Panc1 (cell line): ENCODE results near the gene FOXO1. TPM values are rescaled to one million over a fixed set of nuclear protein-coding genes. Genes with fewer than 3 reads are reported as not detected.

Experiments used
- ATAC-seq: fragments of 200-7000 bp; cut with Tn5 transposase; 2 replicates; pipeline ENCODE4 v1.9.1; 2020; ENCODE audit warnings: mild to moderate bottlenecking, moderate library complexity
- BruUV-seq: library from RNA; stranded (reverse); fragments of 400-500 nt; replicated peaks from 2 replicates; lab custom pipeline; 2021; lab: Mats Ljungman, UMichigan
- CTCF ChIA-PET: fragments of 300-600 bp; sonication (Branson Sonifier 250); formaldehyde crosslinking; loops from one replicate; lab custom pipeline; 2022; ENCODE audit warnings: antibody characterized with exemption; lab: Charles Lee
- POLR2A ChIA-PET: fragments of 300-600 bp; sonication (Branson Sonifier 250); formaldehyde crosslinking; loops from one replicate; lab custom pipeline; 2022; ENCODE audit warnings: antibody characterized with exemption; lab: Charles Lee
- DNase-seq: peaks from one replicate; pipeline ENCODE4 v3.0.0-alpha.2; 2010; ENCODE audit warnings: low read depth, low spot score
- H3K27ac ChIP-seq: 2 replicates; pipeline ENCODE4 v1.5.1; 2011; ENCODE audit warnings: mild to moderate bottlenecking, low read length, inconsistent platforms
- H3K27me3 ChIP-seq: fragments of 200-500 bp; sonication (Bioruptor generic); 2 replicates; pipeline ENCODE4 v1.6.0; 2014; ENCODE audit warnings: low read length, inconsistent platforms; ENCODE audit not compliant: control insufficient read depth, insufficient read depth
- H3K36me3 ChIP-seq: fragments of 200-500 bp; sonication (Bioruptor generic); 2 replicates; pipeline ENCODE4 v1.5.1; 2014; ENCODE audit warnings: inconsistent platforms, mild to moderate bottlenecking, low read length, moderate library complexity; ENCODE audit not compliant: control insufficient read depth, insufficient read depth
- H3K4me1 ChIP-seq: 2 replicates; pipeline ENCODE4 v1.5.1; 2011; ENCODE audit warnings: inconsistent platforms, mild to moderate bottlenecking, low read length, moderate library complexity; ENCODE audit not compliant: control insufficient read depth, insufficient read depth
- H3K4me3 ChIP-seq, 2 experiments: 2 replicates each; pipeline ENCODE4 v1.5.1; 2011 to 2012; ENCODE audit warnings: low read depth in 2 of 2, low read length in 2 of 2, mild to moderate bottlenecking in 2 of 2, inconsistent platforms in 1 of 2, moderate library complexity in 1 of 2
- H3K9me3 ChIP-seq: fragments of 200-500 bp; sonication (Bioruptor generic); 2 replicates; pipeline ENCODE4 v1.5.1; 2014; ENCODE audit warnings: low read depth, mild to moderate bottlenecking, inconsistent platforms, low read length, moderate library complexity; ENCODE audit not compliant: control insufficient read depth, insufficient read depth
- POLR2AphosphoS5 ChIP-seq: IDR thresholded peaks from 2 replicates; pipeline ENCODE4 v1.6.1; 2012; ENCODE audit warnings: mild to moderate bottlenecking, low read depth, low read length, moderate library complexity
- REST ChIP-seq, 2 experiments: IDR thresholded peaks; 2 replicates each; pipeline ENCODE4 v1.6.1; 2011 to 2012; ENCODE audit warnings: low read depth in 2 of 2, control low read depth in 1 of 2, low read length in 1 of 2, mild to moderate bottlenecking in 1 of 2, moderate library complexity in 1 of 2; ENCODE audit not compliant: insufficient read depth in 1 of 2
- SIN3A ChIP-seq: IDR thresholded peaks from 2 replicates; pipeline ENCODE4 v1.6.1; 2012; ENCODE audit warnings: low read depth, mild to moderate bottlenecking, low read length, moderate library complexity, borderline replicate concordance; ENCODE audit not compliant: insufficient read depth
- TCF7L2 ChIP-seq: IDR thresholded peaks from 2 replicates; pipeline ENCODE4 v1.6.1; 2011; ENCODE audit warnings: mild to moderate bottlenecking, low read depth, low read length, inconsistent platforms
- in situ Hi-C: cut with HindIII; loops from 2 replicates; pipeline ENCODE4 v1.10.0; 2016; ENCODE audit warnings: low sequenced_read_pairs, low pct_unique_long_range_greater_than_20kb
- intact Hi-C: fragments of 100-400 bp; cut with micrococcal nuclease; formaldehyde crosslinking; loops from one replicate; pipeline ENCODE4 v1.10.0; 2022; ENCODE audit not compliant: unreplicated experiment
- total RNA-seq: library from RNA; stranded (reverse); gene quantifications from one replicate; pipeline ENCODE4 v1.2.1, GENCODE V29; 2021; ENCODE audit not compliant: unreplicated experiment
- TF ChIP-seq, protein P1 (sequence below): fragments of 450-650 bp; IDR thresholded peaks from 2 replicates; pipeline ENCODE4 v1.5.1; 2017; ENCODE audit warnings: mild to moderate bottlenecking

Gene FOXO1
- total RNA-seq, 1 experiment from 2014 or later = 2.1 TPM

DNA sequence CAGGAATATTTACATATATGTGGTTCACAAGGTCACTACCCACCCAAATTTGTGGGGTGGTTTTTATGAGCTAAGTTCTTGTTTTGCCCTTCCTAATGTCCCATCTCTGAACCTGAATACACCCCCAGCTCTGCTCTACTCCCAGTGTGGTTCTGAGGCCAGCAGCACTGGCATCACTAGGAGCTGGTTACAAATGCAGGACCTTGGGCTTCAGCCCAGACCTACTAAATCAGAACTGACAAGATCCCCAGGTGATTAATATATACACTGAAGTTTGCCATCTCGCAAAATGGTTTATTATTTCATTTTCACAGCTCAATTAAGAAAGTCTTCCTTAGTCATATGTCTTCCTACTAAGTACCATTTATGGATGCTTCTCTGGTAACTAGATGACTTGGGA, 67.9 kb downstream of the FOXO1 start:
- H3K27me3 ChIP-seq = no peaks in the 10 kb centered on the region
- no peak overlapping the region for H3K4me3 ChIP-seq
- H3K9me3 ChIP-seq = no peaks in the 10 kb centered on the region
- BruUV-seq = no TSS peak
- CTCF ChIA-PET = no interaction called here
- TF ChIP-seq, protein P1, sequence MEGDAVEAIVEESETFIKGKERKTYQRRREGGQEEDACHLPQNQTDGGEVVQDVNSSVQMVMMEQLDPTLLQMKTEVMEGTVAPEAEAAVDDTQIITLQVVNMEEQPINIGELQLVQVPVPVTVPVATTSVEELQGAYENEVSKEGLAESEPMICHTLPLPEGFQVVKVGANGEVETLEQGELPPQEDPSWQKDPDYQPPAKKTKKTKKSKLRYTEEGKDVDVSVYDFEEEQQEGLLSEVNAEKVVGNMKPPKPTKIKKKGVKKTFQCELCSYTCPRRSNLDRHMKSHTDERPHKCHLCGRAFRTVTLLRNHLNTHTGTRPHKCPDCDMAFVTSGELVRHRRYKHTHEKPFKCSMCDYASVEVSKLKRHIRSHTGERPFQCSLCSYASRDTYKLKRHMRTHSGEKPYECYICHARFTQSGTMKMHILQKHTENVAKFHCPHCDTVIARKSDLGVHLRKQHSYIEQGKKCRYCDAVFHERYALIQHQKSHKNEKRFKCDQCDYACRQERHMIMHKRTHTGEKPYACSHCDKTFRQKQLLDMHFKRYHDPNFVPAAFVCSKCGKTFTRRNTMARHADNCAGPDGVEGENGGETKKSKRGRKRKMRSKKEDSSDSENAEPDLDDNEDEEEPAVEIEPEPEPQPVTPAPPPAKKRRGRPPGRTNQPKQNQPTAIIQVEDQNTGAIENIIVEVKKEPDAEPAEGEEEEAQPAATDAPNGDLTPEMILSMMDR = no peak
- TF ChIP-seq REST (IDR thresholded peaks at IDR 0.05; ENCODE audit: insufficient read depth in 1 of 2, low read depth in 2 of 2, low read length in 1 of 2) = no peak
- no peak for TF ChIP-seq TCF7L2
- no peak for TF ChIP-seq POLR2AphosphoS5
- TF ChIP-seq SIN3A = no peak
- H3K36me3 ChIP-seq = no peaks in the 10 kb centered on the region
- POLR2A ChIA-PET = no interaction called here
- no peaks in the 10 kb centered on the region for H3K4me1 ChIP-seq
- no peak for ATAC-seq
- no peak for DNase-seq
- no peak overlapping the region for H3K27ac ChIP-seq
- intact Hi-C loops (no loop called here), in situ Hi-C loops (no loop called here)

- BruUV-seq = no TSS peak
- Histone ChIP-seq H3K4me1 (no peaks in the 10 kb centered on the region), H3K27me3 (no peaks in the 10 kb centered on the region), H3K4me3 (no peak overlapping the region), H3K36me3 (no peaks in the 10 kb centered on the region), H3K9me3 (no peaks in the 10 kb centered on the region), H3K27ac (no peak overlapping the region)
- ChIA-PET CTCF (no interaction called here), POLR2A (no interaction called here)
- in situ Hi-C loops = no loop called here
- DNase-seq (no peak), ATAC-seq (no peak)
- intact Hi-C loops = no loop called here
- no peak for TF ChIP-seq REST (IDR thresholded peaks at IDR 0.05; ENCODE audit: insufficient read depth in 1 of 2, low read depth in 2 of 2, low read length in 1 of 2)
- no peak for TF ChIP-seq POLR2AphosphoS5
- TF ChIP-seq, protein P1 = no peak
- no peak for TF ChIP-seq SIN3A
- no peak for TF ChIP-seq TCF7L2
Observed at GRCh38 chr13:40597735-40598365, 68.6 kb downstream of the FOXO1 start.
